GM18505 (cell line): ENCODE results near the gene ZDHHC11.
"Not testable (repeated sequence)": the region's sequence is repeated elsewhere in the genome, so short reads cannot be mapped to it uniquely, and the experiment has no call there.

Experiments
- ATAC-seq: cut with Tn5 transposase; IDR thresholded peaks from one replicate; pipeline ENCODE4 v1.9.1; 2021; ENCODE audit not compliant: unreplicated experiment
- POLR2A ChIP-seq: IDR thresholded peaks from 4 replicates; pipeline ENCODE4 v1.6.1; 2011; ENCODE audit warnings: borderline replicate concordance; ENCODE audit not compliant: insufficient read depth, insufficient read length; ENCODE audit errors: extremely low read depth

Gene ZDHHC11

DNA sequence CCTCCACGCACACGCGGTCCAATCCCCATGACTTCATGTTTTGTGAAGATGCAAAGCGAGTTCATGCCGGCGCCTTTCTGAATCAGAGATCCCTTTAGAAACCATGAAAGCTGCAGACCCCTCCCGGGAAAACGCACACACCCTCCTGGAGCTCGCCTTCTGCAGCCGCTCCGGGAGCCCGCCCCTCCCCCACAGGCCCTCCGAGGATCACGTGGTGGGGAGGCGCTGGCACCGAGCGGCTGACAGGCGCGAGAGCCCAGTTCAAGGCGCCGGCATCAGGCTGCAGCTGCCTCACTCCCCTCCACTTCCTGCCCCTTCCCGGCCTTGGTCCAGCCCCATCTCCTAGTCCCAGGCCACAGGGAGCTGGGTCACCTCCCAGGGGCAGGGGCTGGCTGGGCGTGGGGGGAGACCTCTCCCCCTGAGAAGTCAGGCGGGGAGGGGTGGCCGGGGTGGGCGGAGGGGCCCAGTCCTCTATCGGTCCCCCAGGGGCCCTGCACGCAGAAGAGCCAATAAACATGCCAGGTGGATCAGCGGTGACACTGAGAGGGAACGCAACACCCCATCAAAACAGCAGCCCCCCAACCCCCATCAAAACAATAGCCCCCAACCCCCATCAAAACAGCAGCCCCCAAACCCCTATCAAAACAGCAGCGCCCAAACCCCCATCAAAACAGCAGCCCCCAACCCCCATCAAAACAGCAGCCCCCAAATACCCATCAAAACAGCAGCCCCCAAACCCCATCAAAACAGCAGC lies 67.6 kb downstream of the ZDHHC11 start:
- ATAC-seq: not testable (repeated sequence)

DNA sequence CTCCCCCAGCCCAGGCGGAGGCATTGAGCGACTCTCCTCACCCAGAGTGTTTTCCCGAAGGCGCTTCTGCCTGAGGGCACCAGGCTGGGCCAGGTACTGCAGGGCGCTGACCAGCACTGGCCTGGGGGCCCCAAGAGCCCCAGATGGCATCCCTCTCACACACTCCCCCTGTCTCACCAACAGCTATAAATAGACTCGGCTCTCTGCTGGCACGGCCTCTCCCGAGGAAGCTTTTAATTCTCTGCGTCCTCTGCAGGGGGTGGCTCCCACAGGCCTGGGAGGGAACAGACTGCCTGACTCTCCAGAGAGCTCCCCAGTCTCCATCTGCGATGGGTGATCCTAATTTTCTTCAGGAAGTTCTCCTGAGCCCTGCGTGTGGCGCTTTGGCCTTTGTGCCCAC lies 68.4 kb downstream of the ZDHHC11 start:
- not testable (repeated sequence) for ATAC-seq

DNA sequence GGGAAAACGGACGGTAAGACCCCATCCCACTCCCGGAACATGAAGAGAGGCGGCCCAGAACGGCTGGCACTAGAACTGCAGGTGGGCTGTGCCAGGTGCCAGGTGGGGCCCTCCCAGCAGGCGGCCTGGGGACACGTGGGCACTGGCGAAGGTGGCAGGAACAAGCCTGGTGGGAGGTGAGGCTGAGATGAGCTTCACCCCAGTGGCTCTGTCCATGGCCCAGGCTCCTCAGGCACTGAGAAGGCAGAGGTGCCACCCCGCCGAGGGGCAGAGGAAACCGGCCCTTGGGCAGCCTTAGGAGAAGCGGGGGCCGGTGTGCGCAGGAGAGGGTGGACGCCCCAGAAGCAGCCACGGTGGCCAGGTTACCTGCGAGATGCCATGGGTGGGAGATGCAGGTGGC lies 70.2 kb downstream of the ZDHHC11 start:
- not testable (repeated sequence) for ATAC-seq

DNA sequence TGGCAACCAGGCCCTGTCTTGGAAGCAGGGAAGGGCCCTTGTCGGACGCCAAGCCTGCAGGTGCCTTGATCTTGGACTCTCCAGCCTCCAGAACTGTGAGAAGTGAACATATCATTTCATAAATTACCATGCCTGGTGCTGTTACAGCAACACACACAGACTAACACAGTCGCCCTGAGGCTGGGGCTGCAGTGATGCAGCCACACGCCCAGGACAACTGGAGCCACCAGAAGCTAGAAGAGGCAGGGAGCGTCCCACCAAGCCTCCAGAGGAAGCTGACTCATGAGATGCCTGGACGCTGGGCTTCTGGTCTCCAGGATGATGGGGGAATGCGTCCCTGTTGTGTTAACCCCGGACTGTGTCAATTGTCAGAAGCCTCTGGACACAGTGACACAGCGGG lies 71.8 kb downstream of the ZDHHC11 start:
- not testable (repeated sequence) for ATAC-seq

DNA sequence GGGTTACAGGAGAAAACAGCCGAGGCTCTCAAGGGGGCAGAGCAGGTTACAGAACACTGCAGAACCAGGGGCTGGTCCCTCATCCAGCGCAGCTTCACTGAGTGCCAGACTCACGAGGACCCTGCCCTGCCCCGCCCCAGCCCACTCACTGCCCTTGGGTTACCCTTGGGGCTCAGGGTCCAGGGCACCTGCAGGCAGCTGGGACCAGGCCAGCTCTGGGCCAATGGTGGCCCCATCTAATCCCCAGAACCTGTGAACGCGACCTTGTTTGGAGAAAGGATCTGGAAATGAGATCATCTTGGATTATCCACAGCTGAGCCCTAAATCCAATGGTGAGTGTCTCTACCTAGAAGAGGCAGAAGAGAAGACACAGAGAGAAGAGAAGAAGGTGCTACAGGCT lies 72.4 kb downstream of the ZDHHC11 start:
- ATAC-seq: not testable (repeated sequence)

DNA sequence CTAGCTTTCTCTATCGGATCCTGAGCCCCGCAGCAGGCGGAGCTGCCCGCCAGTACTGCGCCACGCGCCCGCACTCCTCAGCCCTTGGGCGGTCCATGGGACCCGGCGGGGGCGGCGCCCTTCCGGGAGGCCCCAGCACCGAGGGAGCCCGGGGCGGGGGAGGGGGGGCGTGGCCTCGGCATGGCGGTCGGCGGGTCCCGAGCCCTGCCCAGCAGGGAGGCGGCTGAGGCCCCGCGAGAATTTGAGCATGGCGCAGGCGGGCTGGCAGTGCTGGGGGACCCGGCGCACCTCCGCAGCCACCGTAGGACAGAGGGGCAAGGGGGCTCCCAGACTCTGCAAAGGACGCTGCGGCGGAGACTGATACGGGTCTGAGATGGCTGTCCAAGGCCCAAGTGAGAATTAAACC lies 73.0 kb downstream of the ZDHHC11 start:
- no peak for TF ChIP-seq POLR2A
- no peak for ATAC-seq

DNA sequence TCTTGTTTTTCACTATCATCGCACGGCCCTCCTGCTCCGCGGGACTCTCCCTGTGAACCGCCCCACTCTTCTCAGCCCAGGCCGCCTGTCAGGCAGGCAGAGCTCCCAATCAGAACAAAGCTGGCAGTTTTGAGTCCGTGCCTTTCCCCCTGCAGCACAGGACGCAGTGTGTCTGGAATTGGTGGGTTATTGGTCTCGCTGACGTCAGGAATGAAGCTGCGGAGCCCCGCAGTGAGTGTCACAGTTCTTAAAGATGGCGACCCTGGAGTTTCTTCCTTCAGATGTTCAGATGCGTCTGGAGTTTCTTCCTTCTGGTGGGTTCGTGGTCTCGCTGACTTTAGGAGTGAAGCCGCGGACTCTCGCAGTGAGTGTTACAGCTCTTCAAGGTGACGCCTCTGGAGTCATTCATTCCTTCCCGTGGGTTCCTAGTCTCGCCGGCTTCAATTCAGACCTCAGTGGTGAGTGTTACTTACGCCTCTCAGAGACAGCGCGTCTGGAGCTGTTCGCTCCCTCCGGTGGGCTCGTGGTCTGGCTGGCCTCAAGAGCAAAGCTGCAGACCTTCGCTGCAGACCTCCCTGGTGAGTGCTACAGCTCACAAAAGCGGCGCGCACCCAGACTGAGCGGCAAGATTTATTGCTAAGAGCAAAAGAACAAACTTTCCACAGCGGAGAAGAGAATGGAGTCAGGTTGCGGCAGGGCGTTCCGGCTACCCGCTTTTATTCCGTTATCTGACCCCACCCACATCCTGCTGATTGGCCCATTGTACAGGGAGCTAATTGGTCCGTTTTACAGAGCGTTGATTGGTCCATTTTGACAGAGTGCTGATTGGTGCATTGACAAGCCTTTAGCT lies 73.7 kb downstream of the ZDHHC11 start:
- no peak for TF ChIP-seq POLR2A
- ATAC-seq: no peak

DNA sequence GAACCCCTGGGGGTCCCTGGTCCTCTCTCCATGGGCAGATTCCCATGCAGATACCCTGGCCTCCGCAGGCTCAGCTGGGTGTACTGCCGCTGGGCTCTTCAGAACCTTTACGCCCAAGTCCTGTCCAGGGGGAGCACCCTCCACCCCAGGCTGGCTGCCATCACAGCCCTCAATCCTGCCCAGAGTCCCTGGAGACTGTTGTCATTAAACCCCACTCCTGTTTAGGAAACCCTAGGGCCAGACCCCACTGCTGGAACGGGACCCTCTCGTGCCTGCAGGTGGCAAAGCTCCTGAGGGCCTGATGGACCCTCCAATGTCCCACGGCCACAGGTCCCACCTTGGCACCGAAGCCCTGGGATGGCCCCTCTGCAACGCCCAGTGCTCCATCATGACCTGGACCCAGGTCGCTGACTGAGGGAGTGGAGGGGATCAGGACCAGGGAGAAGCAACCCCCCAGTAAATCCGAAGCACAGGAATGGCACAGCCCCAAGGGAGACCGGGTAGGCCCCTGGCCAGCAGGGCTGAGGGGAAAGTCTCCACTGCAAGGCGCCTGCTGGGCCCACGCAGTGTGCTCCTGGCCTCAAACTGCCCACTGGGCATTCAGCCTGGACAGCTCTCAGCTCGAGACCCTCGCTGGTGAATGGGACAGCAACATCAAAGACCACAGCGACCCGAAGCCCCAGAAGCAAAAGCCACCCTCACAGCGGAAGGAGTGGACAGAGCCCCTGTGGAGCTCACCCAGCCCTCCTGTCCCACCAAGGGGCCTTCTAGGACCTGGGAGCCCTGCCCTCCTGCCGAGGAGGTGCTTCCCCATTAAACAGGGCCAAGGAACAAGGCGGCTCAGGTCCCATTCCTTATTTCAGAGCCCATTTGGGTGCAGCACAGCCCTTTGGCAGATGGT lies 74.6 kb downstream of the ZDHHC11 start:
- ATAC-seq: no peak
- TF ChIP-seq POLR2A: no peak

DNA sequence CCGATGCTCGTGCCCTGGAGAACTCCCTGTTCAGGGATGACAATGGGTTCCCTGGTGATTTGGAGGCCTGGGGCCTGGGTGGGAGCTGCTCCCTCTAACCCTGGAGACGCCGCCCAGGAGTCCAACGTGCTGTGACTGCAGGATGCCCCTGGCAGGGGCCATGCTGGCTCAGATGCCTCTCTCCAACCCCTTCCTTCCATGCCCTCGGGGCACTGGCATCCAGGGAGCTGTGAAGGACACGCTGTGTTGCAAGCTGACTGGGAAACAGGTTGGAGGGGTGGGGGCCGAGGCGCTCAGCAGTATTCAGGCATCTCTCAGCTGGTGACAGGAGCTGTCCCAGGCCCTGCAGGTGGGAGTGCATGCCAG lies 75.2 kb downstream of the ZDHHC11 start:
- not testable (repeated sequence) for ATAC-seq

DNA sequence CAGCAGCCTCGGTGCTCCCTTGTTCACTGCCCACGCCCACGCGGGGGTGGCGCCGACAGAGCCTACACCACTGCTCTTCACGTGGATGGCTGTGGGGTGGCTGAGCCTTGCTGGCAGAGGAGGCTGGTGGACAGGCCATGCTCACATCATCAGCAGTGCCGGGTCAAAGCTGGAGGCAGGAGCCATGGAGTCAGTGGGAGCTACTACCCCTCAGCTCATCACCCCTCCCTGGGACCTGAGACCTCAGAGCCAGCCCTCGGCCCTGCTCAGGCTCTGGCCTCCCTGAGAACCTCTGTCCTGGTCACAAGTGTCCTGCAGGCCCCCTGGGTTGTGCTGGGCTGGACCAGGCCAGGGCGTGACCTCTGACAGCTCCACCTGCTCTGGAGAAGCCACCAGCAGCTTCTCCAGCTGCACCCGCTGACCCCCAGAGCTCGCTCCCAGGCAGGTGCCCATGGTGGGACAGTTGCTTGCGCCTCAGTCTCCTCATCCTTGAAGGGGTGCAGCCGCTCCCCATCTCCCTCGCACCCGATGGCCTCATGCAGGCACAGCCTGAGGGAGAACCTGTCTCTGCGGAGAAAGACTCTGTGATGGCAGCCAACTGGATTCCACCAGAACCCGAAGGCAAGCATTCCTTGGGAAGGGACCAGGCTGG lies 75.8 kb downstream of the ZDHHC11 start:
- ATAC-seq: not testable (repeated sequence)

DNA sequence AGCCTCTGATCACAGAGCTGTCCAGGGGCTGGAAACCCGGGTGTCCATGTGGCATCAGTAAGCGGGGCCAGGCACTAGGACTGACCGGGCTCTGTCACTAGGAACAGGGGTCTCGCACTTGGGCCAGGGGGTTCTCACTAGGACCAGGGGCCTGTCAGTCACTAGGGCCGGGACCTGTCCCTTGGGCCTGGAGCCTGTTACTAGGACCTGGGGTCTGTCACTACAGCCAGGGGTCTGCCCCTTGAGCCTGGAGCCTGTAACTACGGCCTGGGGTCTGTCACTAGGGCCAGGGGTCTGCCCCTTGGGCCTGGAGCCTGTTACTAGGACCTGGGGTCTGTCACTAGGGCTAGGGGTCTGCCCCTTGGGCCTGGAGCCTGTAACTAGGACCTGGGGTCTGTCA lies 76.5 kb downstream of the ZDHHC11 start:
- ATAC-seq: not testable (repeated sequence)

DNA sequence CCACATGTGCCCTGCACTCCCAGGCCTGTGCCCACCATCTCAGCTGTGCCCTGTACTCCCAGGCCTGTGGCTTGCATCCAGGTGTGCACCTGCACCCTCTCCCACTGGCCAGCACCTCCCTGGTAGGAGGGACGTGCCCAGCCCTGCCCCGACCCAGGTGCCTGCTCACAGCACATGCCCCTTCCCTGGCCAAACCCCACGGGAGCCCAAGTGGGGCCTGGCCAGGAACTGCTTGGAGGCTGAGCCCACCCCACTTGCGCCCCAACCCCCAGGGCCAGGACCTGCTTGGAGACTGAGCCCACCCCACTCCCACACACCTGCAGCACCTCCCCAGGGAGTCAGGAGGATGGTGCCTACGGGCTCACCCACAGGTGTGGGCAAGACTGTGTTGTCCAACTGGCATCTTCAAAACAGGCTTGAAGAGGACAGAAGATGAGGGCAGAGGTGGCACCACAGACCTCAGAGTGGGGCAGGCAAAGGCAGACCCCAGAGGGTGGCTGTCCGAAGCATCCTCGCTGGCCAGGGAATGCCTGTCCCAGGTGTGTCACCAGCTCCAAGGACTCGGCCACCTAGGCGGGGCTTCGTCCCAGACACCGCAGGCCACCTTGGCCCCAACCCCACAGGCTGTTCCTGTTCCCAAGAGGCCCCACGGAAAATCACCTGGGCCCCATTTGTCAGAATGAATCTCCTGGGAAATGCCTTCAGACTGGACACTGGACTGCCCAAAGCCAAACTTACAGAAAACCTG lies 77.1 kb downstream of the ZDHHC11 start:
- no peak for TF ChIP-seq POLR2A
- no peak for ATAC-seq

DNA sequence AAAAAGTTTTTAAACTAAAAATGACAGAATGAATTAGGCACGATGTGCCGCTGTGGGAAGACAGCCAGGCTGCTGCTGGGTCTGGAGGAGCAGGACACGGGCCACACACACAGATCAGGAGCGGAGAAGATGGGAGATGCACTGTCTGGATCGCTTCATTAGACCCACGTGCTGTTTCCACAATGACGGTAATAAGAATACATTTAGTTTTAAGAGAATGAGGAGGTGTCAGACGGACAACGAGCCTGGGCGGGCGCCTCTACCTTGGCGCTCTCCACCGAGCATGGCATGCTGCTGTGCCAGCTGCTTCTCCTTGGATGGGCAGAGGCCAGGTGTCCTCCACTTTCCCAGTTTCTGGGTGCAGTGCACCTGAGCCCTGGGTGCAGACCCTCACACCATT lies 77.9 kb downstream of the ZDHHC11 start:
- not testable (repeated sequence) for ATAC-seq

DNA sequence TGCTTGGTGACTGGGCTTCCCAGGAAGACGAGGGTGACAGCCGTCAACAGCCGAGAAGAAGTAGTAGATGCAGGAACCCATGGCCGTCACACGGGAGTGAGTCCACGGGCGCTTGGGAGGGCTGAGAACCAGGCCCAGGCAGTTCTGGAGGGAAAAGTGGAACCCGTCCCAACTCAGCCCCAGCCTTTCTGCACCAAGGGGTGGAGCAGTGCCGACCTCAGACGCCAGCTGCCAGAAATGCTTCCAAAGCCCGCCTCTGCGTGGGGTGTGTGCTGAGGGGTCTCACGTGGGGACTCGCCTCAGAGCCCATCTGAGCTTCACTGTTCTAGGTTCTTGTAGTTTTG lies 78.3 kb downstream of the ZDHHC11 start:
- ATAC-seq: not testable (repeated sequence)

DNA sequence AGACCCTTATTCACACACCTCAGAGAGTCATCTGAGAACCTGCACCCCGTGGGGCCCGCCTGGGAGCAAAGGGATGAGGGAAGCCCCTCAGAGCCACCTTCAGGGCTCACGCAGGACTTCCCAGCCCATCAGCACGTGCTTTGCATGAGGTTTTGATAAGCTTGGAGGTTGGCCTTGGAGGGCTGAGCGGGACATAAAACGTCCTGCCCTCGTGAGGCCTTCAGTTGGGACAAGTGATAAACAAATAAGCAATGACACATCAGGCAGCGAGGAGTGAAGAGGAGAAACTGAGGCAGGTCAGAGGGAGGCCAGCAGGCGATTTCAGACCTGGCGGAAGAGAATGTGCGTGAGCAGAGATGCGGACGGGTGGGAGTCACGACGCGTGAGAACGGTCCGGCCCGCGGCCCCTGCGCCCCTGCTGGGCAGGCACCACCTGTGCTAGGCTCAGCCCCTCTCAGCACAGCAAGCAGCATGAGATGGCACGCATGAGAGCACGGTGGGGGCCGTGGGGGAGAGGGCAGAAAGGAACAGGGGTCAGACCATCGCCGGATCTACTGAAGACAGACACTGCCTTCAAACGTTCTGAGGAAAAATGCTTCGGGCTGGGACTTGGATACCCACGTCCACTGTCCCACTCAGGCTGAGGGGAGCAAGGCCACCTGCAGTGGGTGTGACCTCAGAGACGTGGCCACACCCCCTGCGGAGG lies 78.8 kb downstream of the ZDHHC11 start:
- ATAC-seq: not testable (repeated sequence)

DNA sequence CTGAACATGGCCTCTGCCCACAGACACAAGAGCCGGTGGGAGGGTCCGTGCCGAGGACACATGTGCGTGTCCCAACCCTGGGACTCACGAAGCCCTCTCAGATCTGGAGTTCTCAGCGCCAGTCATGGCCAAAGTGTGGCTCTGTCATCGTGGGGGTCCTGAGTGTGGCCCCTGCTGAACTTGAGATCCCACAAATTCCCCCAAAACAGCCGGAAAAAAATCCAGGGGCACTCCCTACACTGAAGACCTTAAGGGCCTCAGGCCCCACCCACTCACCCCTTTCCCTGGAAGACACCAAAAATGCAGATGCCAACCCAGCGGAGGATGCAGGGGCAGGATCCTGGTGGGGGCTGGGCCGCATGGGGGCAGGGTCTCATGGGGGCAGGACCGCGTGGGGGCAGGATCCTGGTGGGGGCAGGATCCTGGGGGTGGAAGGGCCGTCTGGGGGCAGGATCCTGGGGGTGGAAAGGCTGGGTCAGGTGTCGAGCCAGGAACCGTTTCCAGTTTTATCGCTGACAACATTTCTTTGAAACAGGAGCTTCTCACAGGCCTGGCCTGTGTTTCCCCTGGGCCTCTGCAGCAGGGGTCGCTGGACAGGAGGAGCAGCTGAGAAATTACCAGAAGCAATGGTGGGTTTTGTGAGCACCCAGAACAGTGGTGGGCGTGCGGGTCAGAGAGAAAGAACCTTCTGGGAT lies 79.6 kb downstream of the ZDHHC11 start:
- ATAC-seq: not testable (repeated sequence)

DNA sequence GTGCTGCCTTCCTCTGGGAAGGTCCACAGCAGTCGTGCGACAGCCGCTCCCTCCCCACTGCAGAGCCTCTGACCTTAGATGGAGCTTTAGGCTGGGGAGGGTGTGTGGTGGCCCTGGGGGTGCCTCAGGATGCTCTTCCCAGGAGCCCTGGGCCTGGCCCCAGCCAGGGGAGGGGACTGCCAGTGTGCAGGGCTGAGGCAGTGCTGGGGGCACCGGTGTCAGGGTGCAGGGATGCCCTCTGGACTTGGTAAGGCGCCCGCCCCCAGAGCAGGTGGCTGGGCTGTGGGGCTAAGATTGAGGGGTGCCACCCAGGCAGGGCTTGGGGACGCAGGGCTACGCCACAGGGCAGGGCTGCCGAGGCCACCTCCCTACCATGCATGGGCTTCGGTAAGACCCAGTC lies 80.2 kb downstream of the ZDHHC11 start:
- ATAC-seq: not testable (repeated sequence)
